Activated CD8-positive, alpha-beta memory T cell treated with anti-CD3 and anti-CD28 coated beads for 1 hour (primary cell): Measurements from ENCODE around the gene DSTYK.
"Not testable (repeated sequence)": the region's sequence is repeated elsewhere in the genome, so short reads cannot be mapped to it uniquely, and the experiment has no call there.

Experiments
- DNase-seq, 2 donors: peaks; one replicate each; pipeline ENCODE4 v3.0.0-alpha.2; 2020; ENCODE audit warnings: low read depth in 1 of 2; ENCODE audit errors: extremely low read depth in 1 of 2

The DSTYK gene

DNA sequence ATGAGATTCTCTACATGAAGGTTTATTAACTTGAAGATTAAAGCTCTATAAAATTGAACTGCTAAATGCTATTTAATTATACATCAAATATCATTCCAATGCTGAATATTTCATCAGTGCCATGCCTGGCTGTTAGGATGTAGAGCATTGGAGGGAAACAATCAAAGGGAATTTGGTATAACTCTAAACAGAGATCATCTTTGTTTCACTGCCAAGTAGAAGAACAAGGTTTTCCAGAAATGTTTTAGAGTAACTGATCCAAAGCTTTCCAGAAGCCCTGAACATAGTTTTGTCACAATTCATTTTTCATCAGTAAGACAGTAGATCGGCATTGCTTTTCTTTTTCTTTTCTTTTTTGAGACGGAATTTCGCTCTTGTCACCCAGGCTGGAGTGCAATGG, 5.9 kb upstream of the DSTYK start:
- no peak for DNase-seq

DNA sequence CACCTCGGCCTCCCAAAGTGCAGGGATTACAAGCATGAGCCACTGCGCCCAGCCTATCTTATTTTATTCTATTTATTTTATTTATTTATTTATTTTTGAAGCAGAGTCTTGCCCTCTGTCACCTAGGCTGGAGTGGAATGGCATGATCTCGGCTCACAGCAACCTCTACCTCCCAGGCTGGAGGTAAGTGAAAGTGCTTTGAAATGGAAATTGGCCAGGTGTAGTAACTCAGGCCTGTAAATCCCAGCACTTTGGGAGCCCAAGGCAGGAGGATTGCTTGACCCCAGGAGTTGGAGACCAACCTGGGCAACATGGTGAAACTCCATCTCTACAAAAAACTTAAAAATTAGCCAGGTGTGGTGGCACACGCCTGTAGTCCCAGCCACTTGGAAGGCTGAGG, 5.1 kb upstream of the DSTYK start:
- no peak for DNase-seq

DNA sequence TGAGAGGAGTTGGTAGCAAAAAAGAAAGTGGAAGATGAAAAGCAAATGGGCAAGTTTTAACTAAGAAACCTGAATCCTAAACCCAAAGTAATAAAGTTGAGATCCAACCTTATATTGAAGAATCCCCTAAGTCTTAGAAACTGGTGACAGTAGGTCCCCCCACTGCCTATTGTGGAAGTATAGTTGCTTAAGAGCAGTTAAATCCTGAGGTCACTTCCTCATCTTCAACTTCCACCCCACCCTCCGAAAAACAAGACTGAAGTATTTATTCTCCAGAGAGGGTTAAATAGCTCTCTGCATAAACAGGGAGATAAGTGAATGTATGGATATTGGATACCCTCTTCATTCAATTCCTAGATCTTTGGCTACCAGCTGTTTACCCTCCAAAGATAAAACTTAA, 3.3 kb upstream of the DSTYK start:
- DNase-seq, result no peak

DNA sequence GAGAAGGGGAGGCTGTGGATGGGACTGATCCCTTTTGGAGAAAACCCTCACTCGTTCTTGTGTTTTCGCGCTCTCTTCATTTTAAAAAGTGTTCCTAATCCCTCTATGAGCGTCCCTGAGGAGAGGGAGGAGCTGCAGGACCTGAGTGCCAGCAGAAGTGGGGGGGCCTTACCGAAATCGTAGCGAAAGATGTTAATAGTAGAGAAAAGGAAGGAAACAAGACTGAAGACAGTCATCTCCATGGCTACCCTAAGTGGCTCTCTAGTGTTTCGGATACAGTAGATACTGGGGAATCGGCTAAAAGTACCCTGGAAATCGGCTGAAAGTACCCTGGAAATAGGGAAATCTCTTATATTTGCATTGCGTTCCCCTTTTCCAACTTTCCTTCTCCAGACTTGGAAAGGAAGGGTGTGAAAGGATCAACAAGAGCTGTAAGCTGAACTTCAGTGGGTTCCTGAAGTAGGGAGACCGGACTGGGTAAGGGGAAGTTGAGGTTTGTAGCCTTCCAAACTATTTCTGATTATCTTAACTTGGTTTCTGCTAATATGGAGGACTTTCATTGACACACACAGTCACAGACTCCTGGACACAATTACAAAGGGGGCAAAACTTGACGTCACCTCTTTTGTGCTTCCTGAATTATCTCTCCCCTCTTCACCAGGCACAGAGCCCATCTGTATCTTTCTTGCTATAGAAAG, 486 bp upstream of the DSTYK start:
- no peak for DNase-seq

DNA sequence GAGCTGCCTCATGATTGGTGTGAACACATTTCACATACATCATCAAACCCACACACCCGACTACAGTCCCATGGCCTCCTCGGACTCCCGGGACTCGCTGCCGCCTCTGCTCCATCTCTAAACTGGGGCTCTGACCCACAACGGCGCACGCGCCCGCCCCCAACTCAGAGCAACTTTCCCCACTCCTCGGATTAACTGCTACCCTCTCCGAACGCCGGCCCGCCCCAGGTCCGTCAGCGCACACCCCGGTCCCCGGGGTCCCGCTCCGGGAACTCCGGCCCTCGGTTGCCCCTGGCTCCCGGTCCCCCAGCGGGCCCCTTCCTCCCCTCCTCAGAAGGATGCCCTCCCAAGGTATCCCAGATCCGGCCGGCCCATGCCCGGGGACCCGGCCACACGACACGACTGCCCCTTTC, 740 bp downstream of the DSTYK start:
- DNase-seq, result no peak

DNA sequence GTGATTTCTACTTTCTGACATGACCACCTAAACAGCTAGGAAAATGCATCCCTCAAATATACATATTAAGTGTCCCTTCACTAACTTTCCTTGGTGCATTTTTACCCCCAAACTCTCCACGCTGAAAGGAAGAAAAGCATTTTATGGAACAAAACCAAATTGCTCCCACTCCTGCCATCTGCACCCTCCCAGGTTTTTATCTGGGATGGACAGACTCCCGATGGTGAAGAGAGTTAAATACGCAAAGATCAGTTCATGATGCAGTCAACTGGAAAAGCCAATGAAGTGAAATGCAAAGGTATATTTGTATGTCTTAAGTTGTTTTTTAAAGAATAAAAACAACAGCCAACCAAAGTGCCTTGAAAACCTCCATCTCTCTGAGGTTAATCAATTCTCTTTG, 2.7 kb downstream of the DSTYK start:
- DNase-seq, result no peak

DNA sequence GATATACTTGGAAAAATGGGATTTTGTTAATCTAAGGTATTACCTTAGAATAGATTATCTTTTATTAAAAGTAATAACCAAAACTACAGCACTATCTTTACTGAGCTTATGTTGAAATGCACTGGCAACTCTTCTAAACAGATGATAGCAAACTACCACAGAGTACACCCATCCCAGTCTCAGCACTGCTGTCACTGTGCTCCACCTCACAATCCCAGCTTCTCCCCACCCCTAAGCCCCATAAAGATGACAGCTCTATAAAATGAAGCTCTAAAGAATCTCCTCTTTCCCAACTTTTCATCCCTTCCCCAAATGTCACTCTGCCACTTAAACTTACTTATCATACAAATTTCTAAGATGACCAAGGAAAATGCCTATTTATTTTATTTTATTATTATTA, 6.4 kb downstream of the DSTYK start:
- DNase-seq, result no peak

DNA sequence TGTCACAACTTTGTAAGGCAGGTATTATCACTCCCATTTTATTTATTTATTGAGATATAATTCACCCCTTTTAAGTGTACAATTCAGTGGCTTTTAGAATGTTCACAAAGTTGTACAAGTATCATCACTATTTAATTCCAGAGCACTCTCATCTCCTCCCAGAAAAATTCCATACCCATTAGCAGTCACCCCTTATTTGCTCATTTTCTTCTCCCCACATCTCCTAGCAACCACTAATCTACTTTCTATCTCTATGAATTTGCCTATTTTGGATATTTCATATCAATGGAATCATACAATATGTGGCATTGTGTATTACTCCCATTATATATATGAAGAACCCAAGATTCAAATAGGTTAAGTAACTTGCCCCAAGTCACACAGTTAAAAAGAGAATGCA, 7.0 kb downstream of the DSTYK start:
- DNase-seq, result no peak

DNA sequence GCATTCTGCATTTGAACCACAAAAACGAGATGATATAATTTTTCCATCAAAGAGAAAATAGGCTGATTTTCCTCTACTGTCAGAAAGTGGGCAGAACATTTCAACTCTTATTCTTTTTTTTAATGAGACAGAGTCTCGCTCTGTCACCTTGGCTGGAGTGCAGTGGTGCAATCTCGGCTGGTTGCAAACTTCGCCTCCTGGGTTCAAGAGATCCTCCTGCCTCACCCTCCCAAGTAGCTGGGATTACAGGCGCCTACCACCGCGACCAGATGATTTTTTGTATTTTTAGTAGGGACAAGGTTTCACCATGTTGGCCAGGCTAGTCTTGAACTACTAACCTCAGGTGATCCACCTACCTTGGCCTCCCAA, 11.6 kb downstream of the DSTYK start:
- no peak for DNase-seq

DNA sequence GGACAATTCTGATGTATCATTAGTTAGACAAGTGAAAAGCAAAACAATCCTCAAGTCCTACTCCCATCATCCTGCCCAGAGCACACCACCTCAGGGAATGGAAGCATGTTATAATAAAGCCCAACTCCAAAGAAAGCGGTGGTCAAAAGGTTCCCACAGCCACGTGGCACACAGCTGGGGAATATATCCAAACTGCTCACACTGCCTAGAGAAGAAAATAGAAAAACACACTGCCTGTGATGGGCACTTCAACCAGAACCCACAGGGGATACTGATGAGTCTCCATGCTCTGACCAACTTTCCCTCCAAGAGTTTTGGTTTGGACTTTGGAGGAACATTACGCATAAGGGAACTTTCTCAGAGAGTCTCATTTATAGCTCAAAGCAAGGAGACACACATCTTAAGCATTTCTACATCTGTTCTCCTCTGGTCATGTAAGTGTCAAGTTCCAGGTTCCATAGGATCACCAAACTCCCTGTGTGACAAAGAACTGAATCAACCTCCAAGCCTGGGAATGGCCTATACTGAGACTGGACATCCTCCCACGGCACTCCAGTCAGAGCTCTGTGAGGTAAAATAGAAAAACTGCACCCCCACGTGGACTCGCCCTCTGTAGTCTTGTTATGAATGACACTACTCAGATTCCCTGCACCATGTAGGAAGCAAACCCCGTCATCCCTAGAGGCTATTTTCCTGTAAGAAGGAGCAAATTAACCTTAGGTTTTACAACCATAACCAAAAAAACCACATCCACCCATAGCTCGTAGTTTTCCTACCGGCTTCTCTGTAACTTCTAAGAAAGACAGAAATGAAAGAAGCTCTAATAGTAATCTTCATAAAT, 12.2 kb downstream of the DSTYK start:
- no peak for DNase-seq

DNA sequence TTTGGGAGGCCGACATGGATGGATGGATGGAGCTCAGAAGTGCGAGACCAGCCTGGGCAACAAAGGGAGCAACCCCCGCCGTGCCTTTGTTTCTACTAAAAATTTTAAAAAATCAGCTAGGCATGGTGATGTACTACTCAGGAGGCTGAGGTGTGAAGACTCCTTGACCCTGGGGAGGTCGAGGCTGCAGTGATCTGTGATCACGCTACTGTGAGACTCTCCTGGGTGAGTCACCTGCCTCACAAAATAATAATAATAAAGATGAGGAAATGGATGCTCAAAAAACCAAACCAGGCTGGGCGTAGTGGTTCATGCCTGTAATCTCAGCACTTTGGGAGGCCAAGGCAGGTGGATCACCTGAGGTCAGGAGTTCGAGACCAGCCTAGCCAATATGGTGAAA, 19.2 kb downstream of the DSTYK start:
- no peak for DNase-seq

DNA sequence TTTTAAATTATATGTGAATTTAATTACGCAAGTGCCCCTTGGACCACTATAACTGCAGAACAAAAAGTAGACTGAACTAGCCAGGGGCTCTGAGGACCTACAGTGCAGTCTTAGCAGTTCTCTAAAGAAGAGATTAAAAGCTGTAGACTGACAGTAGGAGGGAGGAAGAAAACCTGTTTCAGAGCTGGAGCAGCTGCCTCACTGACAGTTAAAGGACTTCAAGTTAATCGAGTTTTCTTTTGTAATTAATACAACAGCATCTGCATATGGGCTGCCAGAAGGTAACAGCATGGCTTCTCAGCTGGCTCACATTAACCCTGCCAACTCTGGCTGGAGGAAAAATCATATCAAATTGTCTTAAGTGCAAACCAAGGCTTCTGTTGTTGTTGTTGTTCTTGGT, 19.9 kb downstream of the DSTYK start:
- no peak for DNase-seq

DNA sequence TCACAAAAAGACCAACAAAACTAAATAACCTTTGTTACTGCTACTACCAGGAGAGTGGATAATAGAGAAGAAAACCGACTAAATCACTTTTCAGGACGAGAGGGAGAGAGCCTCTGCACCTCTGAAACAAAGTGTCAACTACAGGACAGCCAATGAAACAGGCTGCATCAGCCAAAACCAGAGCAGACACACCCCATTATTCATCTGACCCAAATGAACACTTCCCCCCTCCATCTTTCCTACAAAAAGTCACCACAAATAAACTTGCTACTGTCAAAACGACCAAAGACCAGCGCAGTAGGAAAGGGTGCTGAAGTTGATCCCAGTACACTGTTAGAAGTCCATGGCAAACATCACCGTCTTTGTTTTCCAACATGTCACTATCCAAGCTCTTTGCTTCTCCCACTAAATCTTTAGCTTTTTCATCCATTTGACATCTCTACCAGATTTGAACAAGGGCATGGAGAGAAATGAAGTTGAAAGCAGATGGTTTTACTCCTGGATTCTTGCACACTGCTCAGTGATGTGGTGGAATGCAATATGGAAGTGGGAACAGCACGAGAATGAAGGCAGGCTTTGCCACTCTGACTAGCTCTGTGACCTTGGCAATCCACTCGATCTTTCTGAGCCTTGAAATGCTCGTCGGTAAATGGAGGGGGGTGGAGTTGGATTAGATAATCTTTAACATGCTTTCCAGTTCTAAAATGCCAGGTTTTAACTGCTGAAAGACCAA, 20.5 kb downstream of the DSTYK start:
- DNase-seq, result no peak

DNA sequence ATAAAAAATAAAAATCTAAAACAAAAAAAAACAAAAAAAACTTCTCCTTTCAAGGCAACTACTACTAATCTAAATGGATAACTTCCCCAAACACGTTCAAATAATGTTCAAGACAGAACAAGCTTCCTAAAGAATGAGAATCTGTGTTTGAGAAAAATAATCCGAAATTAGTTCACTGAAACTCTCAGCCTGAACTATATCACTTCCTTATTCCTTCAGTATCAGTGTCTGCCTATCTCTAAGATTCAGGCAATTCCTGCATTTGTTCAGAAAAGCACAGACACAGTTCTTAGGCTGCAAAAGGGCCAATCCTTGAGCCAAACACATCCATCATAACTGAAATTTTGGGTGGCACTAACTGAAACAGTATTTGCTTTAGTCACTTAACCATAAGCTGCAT, 22.4 kb downstream of the DSTYK start:
- DNase-seq, result no peak

DNA sequence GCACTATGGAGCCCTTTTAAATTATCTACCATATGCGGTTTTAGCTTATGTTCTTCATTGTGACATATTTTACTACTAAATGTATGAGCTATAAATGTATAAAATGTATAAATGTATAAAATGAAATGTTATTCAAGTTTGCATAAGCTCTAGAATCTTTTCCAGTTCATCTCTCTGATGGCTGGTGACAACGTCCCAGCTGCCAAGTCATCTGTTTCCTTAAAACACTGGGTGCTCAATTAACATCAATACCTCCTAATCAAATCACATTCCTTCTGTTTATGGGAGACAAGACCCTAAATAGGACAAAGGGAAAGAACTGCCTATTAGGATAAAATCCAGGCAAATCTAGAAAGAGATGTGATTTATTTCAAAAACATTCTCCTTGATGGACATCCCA, 22.9 kb downstream of the DSTYK start:
- DNase-seq, result no peak

DNA sequence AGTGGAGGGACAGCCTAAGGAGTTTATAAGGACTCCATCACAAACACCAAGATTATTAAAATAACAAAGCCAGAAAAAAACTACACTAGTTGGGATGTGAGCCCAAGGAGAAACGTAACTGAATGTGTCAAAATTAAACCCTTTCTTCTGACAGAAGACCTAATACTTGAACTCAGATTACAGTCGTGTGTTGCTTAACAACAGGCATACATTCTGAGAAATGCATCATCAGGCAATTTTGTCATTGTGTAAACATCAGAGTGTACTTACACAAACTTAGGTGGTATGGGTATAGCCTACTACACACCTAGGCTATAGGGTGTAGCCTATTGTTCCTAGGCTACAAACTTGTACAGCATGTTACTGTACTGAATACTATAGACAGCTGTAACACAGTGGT, 23.4 kb downstream of the DSTYK start:
- DNase-seq, result no peak

DNA sequence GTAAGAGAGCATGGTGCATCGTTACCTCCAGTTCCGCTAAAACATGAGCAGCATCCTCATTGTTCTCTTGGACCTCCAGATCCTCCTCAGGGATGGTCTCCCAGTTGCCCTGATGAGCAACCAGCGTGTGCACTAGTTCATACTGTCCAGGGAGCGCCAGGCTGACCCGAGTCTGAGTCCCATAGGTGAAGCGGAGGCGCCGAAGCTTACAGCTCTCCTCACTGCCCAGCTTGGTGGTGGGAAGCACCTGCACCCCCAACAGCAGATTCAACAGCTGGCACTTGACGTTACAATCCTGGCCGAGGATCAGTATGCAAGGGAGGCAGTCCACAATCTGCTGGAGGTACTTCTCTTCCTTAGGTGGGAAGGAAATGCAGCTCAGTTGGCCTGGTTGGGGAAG, 24.1 kb downstream of the DSTYK start:
- no peak for DNase-seq

DNA sequence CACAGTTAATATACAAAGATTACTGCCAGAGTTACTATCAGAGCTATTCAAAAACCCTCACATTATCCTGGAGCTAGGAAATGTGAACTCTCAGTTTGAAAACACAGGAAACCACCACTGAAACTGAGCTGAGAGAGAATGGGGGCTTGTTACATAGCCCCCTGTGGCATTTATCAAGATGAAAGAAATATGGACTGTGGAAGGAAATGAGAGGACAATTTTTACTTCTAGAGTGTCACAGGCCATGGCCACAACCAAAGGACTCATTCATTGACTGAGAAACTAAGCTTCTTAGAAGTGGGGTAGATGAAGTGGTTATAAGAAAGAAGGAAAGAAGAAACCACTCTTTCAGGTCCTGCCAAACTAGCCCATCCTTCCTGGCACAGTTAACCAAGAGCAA, 25.3 kb downstream of the DSTYK start:
- no peak for DNase-seq

DNA sequence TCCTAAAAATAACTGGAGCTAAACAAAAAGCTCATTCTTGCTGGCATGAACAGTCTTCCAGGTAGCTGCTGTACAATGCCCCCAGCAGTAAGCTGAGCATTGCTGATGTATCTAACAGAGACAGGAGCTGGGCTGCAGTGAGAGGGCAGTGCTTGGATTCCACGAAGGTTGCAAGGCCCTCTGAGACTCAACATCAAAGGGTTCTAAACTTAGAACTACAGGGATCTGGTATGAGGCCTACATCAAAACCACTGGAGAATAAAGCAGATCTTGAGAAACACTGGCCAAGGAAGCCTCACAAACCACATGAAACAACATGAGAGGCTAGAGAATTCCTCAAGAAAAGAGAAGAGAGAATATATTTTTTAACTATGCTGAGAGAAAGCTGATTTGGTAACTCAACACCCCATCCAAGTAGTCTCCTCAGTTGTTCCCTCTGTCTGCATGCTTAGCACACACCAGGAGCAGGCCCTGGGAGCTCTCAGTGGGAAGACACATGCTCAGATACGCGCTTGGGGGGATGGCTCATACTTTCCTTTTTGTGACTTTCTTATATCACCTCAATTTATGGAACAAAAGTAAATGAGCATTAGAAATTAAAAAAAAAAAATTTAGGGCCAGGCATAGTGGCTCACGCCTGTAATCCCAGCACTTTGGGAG, 27.7 kb downstream of the DSTYK start:
- no peak for DNase-seq

DNA sequence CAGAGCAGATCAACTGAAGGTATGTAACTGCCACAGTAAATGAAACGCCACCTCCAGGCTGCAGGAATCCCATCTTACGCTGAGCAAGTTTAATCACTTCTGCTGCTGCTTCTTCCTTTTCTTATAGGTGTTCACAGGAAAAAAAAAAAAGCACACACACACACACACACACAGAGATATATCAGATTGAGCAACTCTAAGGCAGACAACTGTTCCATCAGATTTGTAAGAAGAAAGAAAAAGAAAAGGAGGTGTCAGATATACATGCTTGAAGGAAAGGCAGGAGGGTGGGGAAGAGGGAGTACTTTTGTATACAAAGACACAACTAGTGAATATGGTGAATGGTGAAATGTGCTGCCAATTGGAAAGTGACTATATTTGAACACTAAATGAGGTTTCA, 28.6 kb downstream of the DSTYK start:
- no peak for DNase-seq

DNA sequence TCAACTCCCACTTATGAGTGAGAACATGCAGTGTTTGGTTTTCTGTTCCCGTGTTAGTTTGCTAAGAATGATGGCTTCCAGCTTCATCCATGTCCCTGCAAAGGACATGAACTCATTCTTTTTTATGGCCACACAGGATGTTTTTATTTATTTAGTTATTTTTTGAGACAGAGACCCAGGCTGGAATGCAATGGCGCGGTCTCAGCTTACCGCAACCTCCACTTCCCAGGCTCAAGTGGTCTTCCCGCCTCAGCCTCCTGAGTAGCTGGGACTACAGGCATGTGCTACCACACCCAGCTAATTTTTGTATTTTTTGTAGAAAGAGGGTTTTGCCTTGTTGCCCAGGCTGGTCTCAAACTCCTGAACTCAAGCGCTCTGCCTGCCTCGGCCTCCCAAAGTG, 31.2 kb downstream of the DSTYK start:
- not testable (repeated sequence) for DNase-seq
